HG02610 (cell line): ENCODE data around the gene DSCAML1.

Experiments
- ATAC-seq: cut with Tn5 transposase; IDR thresholded peaks from one replicate; pipeline ENCODE4 v1.9.1; 2021; ENCODE audit warnings: mild to moderate bottlenecking, moderate library complexity; ENCODE audit not compliant: unreplicated experiment

Gene DSCAML1

GRCh38 chr11:117702946-117703598 lies 93.9 kb downstream of the DSCAML1 start:
- no peak for ATAC-seq

GRCh38 chr11:117701781-117702180 lies 95.2 kb downstream of the DSCAML1 start:
- no peak for ATAC-seq

GRCh38 chr11:117700551-117700950 lies 96.5 kb downstream of the DSCAML1 start:
- no peak for ATAC-seq

- ATAC-seq = no peak
These were observed 99.7 kb downstream of the DSCAML1 start for GRCh38 chr11:117697319-117697718.

- ATAC-seq = no peak
These were observed 100.5 kb downstream of the DSCAML1 start for GRCh38 chr11:117696540-117696939.

- no peak for ATAC-seq
These were observed 103.7 kb downstream of the DSCAML1 start for GRCh38 chr11:117693344-117693743.

- no peak for ATAC-seq
These were observed 105.5 kb downstream of the DSCAML1 start for GRCh38 chr11:117691516-117691915.

GRCh38 chr11:117691218-117691514 lies 105.8 kb downstream of the DSCAML1 start:
- ATAC-seq = no peak

- ATAC-seq = no peak
These were observed 106.4 kb downstream of the DSCAML1 start for GRCh38 chr11:117690484-117691217.

- ATAC-seq = no peak
These were observed 108.7 kb downstream of the DSCAML1 start for GRCh38 chr11:117688255-117688797.

- ATAC-seq = no peak
These were observed 109.2 kb downstream of the DSCAML1 start for GRCh38 chr11:117687776-117688175.

- ATAC-seq = no peak
These were observed 110.3 kb downstream of the DSCAML1 start for GRCh38 chr11:117686711-117687110.

- ATAC-seq = no peak
These were observed 111.5 kb downstream of the DSCAML1 start for GRCh38 chr11:117685566-117685965.

- ATAC-seq = no peak
These were observed 112.3 kb downstream of the DSCAML1 start for GRCh38 chr11:117684731-117685130.

- no peak for ATAC-seq
These were observed 112.9 kb downstream of the DSCAML1 start for GRCh38 chr11:117684111-117684510.

- no peak for ATAC-seq
These were observed 115.6 kb downstream of the DSCAML1 start for GRCh38 chr11:117681438-117681837.

- no peak for ATAC-seq
These were observed 117.6 kb downstream of the DSCAML1 start for GRCh38 chr11:117679461-117679860.

GRCh38 chr11:117678658-117679406 lies 118.2 kb downstream of the DSCAML1 start:
- no peak for ATAC-seq

GRCh38 chr11:117677729-117678310 lies 119.2 kb downstream of the DSCAML1 start:
- no peak for ATAC-seq

GRCh38 chr11:117676501-117676900 lies 120.5 kb downstream of the DSCAML1 start:
- no peak for ATAC-seq

GRCh38 chr11:117673602-117674001 lies 123.4 kb downstream of the DSCAML1 start:
- ATAC-seq = no peak
